Activated B cell treated with CpG ODN at 0.5 μM for 24 hours (primary cell): ENCODE data around the gene CPEB4. TPM values are rescaled to one million over a fixed set of nuclear protein-coding genes. Genes with fewer than 3 reads are reported as not detected.

ENCODE experiments used
- ATAC-seq: fragments of 200-7000 bp; cut with Tn5 transposase; one replicate; pipeline ENCODE4 v1.10.0; 2021; ENCODE audit warnings: low read depth, mild to moderate bottlenecking, moderate library complexity
- CTCF ChIA-PET: fragments of 350-600 bp; sonication (Branson Sonifier 250); formaldehyde crosslinking; loops from one replicate; lab custom pipeline; 2021; ENCODE audit warnings: antibody characterized with exemption; lab: Charles Lee
- POLR2A ChIA-PET: fragments of 350-600 bp; sonication (Branson Sonifier 250); formaldehyde crosslinking; loops from one replicate; lab custom pipeline; 2021; ENCODE audit warnings: antibody characterized with exemption; lab: Charles Lee
- DNase-seq: peaks from one replicate; pipeline ENCODE4 v3.0.0; 2022
- H3K27ac Mint-ChIP-seq: one replicate; pipeline ENCODE4 v1.8.0; 2020; ENCODE audit warnings: mixed read lengths
- H3K27me3 Mint-ChIP-seq: one replicate; pipeline ENCODE4 v1.8.0; 2021; ENCODE audit warnings: mixed read lengths
- H3K36me3 Mint-ChIP-seq: one replicate; pipeline ENCODE4 v1.8.0; 2021; ENCODE audit warnings: low read depth, mixed read lengths
- H3K4me1 Mint-ChIP-seq: one replicate; pipeline ENCODE4 v1.8.0; 2021; ENCODE audit warnings: mixed read lengths
- H3K4me3 Mint-ChIP-seq: one replicate; pipeline ENCODE4 v1.8.0; 2020; ENCODE audit warnings: mild to moderate bottlenecking, mixed read lengths
- H3K9me3 Mint-ChIP-seq: one replicate; pipeline ENCODE4 v1.8.0; 2020; ENCODE audit warnings: mixed read lengths
- intact Hi-C: fragments of 100-400 bp; cut with micrococcal nuclease; formaldehyde crosslinking; loops from one replicate; pipeline ENCODE4 v1.15.1; 2024
- total RNA-seq: library from RNA; stranded (reverse); gene quantifications from 2 replicates; pipeline ENCODE4 v1.2.3, GENCODE V29; 2022
- TF ChIP-seq, protein P1 (sequence below): fragments of 200-600 bp; IDR thresholded peaks from one replicate; pipeline ENCODE4 v1.8.0; 2022; ENCODE audit warnings: antibody characterized with exemption, mild to moderate bottlenecking

CPEB4 gene
- total RNA-seq, 1 donor from 2014 or later, result 30.0 TPM

GRCh38 chr5:173888473-173889131 lies 453 bp downstream of the CPEB4 start:
- no peak for ATAC-seq
- CTCF ChIA-PET, result interaction anchor here (0.8 to 1.5 kb wide), 5 partner anchors 24 to 273 kb away, joined by 3 to 10 read pairs (median 6); partner anchors contain the start of gene BOD1
- H3K4me1 Mint-ChIP-seq, result peaks cover 87% of the 10 kb centered on the region

GRCh38 chr5:173890195-173890991 lies 2.2 kb downstream of the CPEB4 start:
- ChIA-PET CTCF (interaction anchor here (0.6 to 2.2 kb wide), 3 partner anchors 12 to 104 kb away, joined by 3 to 7 read pairs (median 4); no protein-coding TSS in a partner anchor), POLR2A (interaction anchor here (0.6 to 3.8 kb wide), 4 partner anchors 13 to 274 kb away, joined by 3 to 42 read pairs (median 3); no protein-coding TSS in a partner anchor)
- Mint-ChIP-seq H3K27me3 (no peaks in the 10 kb centered on the region), H3K4me3 (peak overlapping the region; percentile 69), H3K36me3 (peaks cover 19% of the 10 kb centered on the region), H3K27ac (no peak overlapping the region), H3K4me1 (peaks cover 85% of the 10 kb centered on the region), H3K9me3 (peaks cover 6% of the 10 kb centered on the region)
- intact Hi-C loops, result no loop called here
- TF ChIP-seq, protein P1, sequence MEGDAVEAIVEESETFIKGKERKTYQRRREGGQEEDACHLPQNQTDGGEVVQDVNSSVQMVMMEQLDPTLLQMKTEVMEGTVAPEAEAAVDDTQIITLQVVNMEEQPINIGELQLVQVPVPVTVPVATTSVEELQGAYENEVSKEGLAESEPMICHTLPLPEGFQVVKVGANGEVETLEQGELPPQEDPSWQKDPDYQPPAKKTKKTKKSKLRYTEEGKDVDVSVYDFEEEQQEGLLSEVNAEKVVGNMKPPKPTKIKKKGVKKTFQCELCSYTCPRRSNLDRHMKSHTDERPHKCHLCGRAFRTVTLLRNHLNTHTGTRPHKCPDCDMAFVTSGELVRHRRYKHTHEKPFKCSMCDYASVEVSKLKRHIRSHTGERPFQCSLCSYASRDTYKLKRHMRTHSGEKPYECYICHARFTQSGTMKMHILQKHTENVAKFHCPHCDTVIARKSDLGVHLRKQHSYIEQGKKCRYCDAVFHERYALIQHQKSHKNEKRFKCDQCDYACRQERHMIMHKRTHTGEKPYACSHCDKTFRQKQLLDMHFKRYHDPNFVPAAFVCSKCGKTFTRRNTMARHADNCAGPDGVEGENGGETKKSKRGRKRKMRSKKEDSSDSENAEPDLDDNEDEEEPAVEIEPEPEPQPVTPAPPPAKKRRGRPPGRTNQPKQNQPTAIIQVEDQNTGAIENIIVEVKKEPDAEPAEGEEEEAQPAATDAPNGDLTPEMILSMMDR, result no peak
- ATAC-seq, result no peak
- DNase-seq, result no peak

More at GRCh38 chr5:173888473-173889131, 453 bp downstream of the CPEB4 start:
- intact Hi-C loops, result loop anchor here (1.0 to 10.0 kb wide), 9 partner anchors 30 to 1206 kb away; partner anchors contain the start of genes BOD1 and CREBRF
- TF ChIP-seq, protein P1, result no peak
- Mint-ChIP-seq H3K4me3 (peak overlapping the region; percentile 100), H3K27ac (peak overlapping the region; percentile 100), H3K27me3 (no peaks in the 10 kb centered on the region), H3K9me3 (peaks cover 6% of the 10 kb centered on the region), H3K36me3 (peaks cover 17% of the 10 kb centered on the region)
- POLR2A ChIA-PET, result interaction anchor here (0.9 to 3.8 kb wide), 18 partner anchors 8 to 272 kb away, joined by 3 to 42 read pairs (median 6); partner anchors contain the start of gene BOD1
- DNase-seq, result peak; percentile 23

GRCh38 chr5:173891308-173892116 lies 3.4 kb downstream of the CPEB4 start:
- peaks cover under 1% of the 10 kb centered on the region for H3K9me3 Mint-ChIP-seq
- TF ChIP-seq, protein P1, result no peak
- no peak overlapping the region for H3K27ac Mint-ChIP-seq
- ChIA-PET POLR2A (interaction anchor here (1.0 to 1.1 kb wide), 2 partner anchors 276 kb away, joined by 3 read pairs; no protein-coding TSS in a partner anchor), CTCF (interaction anchor here (1.9 to 2.2 kb wide), 2 partner anchors 11 to 105 kb away, joined by 4 to 7 read pairs; no protein-coding TSS in a partner anchor)
- peaks cover 23% of the 10 kb centered on the region for H3K36me3 Mint-ChIP-seq
- no peak for ATAC-seq
- peak overlapping the region; percentile 65 for H3K4me3 Mint-ChIP-seq
- H3K27me3 Mint-ChIP-seq, result no peaks in the 10 kb centered on the region
- H3K4me1 Mint-ChIP-seq, result peaks cover 80% of the 10 kb centered on the region
- DNase-seq, result no peak
- intact Hi-C loops, result no loop called here

- Mint-ChIP-seq H3K27ac (no peak overlapping the region), H3K4me1 (peaks cover 65% of the 10 kb centered on the region), H3K27me3 (no peaks in the 10 kb centered on the region), H3K4me3 (no peak overlapping the region), H3K9me3 (no peaks in the 10 kb centered on the region), H3K36me3 (peaks cover 17% of the 10 kb centered on the region)
- TF ChIP-seq, protein P1, result no peak
- ATAC-seq (no peak), DNase-seq (no peak)
- ChIA-PET CTCF (no interaction called here), POLR2A (interaction anchor here (0.6 to 1.3 kb wide), 3 partner anchors 19 to 25 kb away, joined by 4 to 9 read pairs (median 4); no protein-coding TSS in a partner anchor)
- intact Hi-C loops, result no loop called here
Observed at GRCh38 chr5:173893192-173893561, 5.0 kb downstream of the CPEB4 start.
